ACC112 (cell line): Measurements from ENCODE around the gene ANKRD30A.

Experiments used
- H2AFZ ChIP-seq: fragments of 200-600 bp; sonication (generic); one replicate; pipeline ENCODE4 v1.6.0; 2017; ENCODE audit warnings: antibody characterized with exemption, low read length; ENCODE audit not compliant: unreplicated experiment
- H3K27ac ChIP-seq: fragments of 200-600 bp; sonication (generic); 2 replicates; pipeline ENCODE4 v1.5.1; 2014; ENCODE audit warnings: low read depth, mild to moderate bottlenecking, antibody characterized with exemption, low read length, moderate library complexity
- H3K27me3 ChIP-seq: fragments of 200-600 bp; sonication (generic); 2 replicates; pipeline ENCODE4 v1.6.1; 2014; ENCODE audit warnings: mild to moderate bottlenecking, antibody characterized with exemption, low read length, moderate library complexity, mixed read lengths; ENCODE audit not compliant: insufficient read depth
- H3K36me3 ChIP-seq: fragments of 200-600 bp; sonication (generic); 2 replicates; pipeline ENCODE4 v1.6.1; 2016; ENCODE audit warnings: mild to moderate bottlenecking, antibody characterized with exemption, low read length, moderate library complexity, mixed read lengths; ENCODE audit not compliant: insufficient read depth
- H3K4me1 ChIP-seq: fragments of 200-600 bp; sonication (generic); one replicate; pipeline ENCODE4 v1.6.1; 2016; ENCODE audit warnings: low read length, mixed read lengths; ENCODE audit not compliant: insufficient read depth, unreplicated experiment, control insufficient read depth
- H3K4me3 ChIP-seq: fragments of 200-600 bp; sonication (generic); 2 replicates; pipeline ENCODE4 v1.5.1; 2014; ENCODE audit warnings: mild to moderate bottlenecking, low read depth, low read length
- H3K79me2 ChIP-seq: fragments of 200-600 bp; sonication (generic); one replicate; pipeline ENCODE4 v1.6.0; 2016; ENCODE audit warnings: low read length; ENCODE audit not compliant: control insufficient read depth, unreplicated experiment, insufficient read depth

The ANKRD30A gene

GRCh38 chr10:37263304-37263703 lies 137.9 kb downstream of the ANKRD30A start:
- no peaks in the 10 kb centered on the region for H3K4me1 ChIP-seq
- H3K27ac ChIP-seq = no peak overlapping the region
- no peaks in the 10 kb centered on the region for H3K79me2 ChIP-seq
- no peaks in the 10 kb centered on the region for H3K27me3 ChIP-seq
- H3K36me3 ChIP-seq = no peaks in the 10 kb centered on the region
- no peak overlapping the region for H2AFZ ChIP-seq
- no peak overlapping the region for H3K4me3 ChIP-seq

DNA sequence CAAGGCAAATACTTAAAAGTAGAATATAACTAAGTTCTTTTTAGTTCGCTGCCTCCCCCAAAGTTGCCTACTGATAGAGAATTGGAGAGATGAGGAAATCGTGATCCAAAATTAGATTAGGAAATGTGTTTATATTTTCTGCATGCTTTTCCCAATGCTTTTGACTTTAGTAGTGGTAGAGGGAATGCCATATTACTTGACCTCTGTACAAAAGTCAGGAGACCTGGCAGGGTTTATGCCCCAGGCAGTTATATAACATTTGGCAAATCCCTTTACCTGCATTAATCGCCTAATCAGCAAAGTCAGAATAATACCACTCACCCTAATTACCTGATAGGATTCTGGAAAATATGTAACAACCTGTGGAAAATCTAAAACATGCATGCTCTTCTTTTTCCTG lies 142.9 kb downstream of the ANKRD30A start:
- H3K4me1 ChIP-seq = no peaks in the 10 kb centered on the region
- H3K27ac ChIP-seq = no peak overlapping the region
- H3K79me2 ChIP-seq = no peaks in the 10 kb centered on the region
- no peaks in the 10 kb centered on the region for H3K27me3 ChIP-seq
- H3K36me3 ChIP-seq = no peaks in the 10 kb centered on the region
- no peak overlapping the region for H3K4me3 ChIP-seq
- no peak overlapping the region for H2AFZ ChIP-seq

GRCh38 chr10:37269554-37270256 lies 144.3 kb downstream of the ANKRD30A start:
- Histone ChIP-seq H2AFZ (no peak overlapping the region), H3K36me3 (no peaks in the 10 kb centered on the region), H3K79me2 (no peaks in the 10 kb centered on the region), H3K27ac (no peak overlapping the region), H3K4me1 (no peaks in the 10 kb centered on the region), H3K27me3 (no peaks in the 10 kb centered on the region), H3K4me3 (no peak overlapping the region)

DNA sequence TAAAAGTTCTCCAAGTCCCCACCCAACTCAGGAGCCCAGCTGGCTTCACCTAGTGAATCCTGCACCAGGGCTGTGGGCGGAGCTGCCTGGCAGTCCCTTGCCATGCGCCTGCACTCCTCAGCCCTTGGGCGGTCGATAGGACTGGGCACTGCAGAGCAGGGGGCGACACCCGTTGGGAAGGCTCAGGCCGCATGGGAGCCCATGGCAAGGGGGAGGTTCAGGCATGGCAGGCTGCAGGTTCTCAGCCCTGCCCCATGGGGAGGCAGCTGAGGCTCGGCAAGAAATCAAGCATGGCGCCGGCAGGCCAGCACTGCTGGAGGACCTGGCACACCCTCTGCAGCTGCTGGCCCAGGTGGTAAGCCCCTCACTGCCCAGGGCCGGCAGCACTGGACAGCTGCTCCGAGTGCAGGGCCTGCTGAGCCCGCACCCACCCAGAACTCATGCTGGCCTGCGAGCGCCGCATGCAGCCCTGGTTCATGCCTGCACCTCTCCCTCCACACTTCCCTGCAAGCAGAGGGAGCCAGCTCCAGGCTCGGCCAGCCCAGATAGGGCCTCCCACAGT lies 149.9 kb downstream of the ANKRD30A start:
- Histone ChIP-seq H3K27ac (no peak overlapping the region), H3K27me3 (no peaks in the 10 kb centered on the region), H3K79me2 (no peaks in the 10 kb centered on the region), H2AFZ (no peak overlapping the region), H3K4me3 (no peak overlapping the region), H3K36me3 (no peaks in the 10 kb centered on the region), H3K4me1 (no peaks in the 10 kb centered on the region)

- Histone ChIP-seq H2AFZ (no peak overlapping the region), H3K27ac (no peak overlapping the region), H3K79me2 (no peaks in the 10 kb centered on the region), H3K27me3 (no peaks in the 10 kb centered on the region), H3K36me3 (no peaks in the 10 kb centered on the region), H3K4me3 (no peak overlapping the region), H3K4me1 (no peaks in the 10 kb centered on the region)
These were observed 159.7 kb downstream of the ANKRD30A start for GRCh38 chr10:37285063-37285462.

DNA sequence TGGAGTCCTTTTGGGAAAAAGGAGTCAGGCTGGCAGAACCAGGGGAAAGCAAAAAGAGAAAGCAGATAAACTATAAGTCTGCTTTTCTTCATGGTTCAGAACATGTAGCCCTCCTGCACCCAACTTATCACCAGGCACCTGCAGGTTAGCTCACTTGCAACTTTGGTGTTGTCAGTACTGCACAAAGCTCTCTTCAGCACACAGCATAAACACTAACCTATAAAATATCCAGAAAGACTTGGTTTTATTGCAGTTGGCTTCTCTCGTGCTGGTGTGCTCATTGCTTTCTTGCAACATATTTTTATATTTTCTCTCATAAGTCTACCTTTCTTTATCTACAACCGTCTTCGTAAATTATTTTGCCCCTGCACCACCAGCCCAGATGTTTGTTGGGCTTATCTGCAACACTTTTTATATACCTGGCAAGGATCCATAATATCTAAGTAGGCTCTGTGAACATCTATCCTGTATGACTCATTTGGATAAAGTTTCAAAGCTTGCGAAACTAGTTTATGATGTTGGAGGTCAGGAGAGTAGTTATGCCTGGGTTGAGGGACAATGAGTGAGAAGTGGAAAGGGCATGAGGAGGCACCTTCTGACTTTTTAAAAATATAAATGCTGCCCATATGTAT lies 164.6 kb downstream of the ANKRD30A start:
- Histone ChIP-seq H3K27ac (no peak overlapping the region), H3K36me3 (no peaks in the 10 kb centered on the region), H3K4me3 (no peak overlapping the region), H3K27me3 (no peaks in the 10 kb centered on the region), H3K79me2 (no peaks in the 10 kb centered on the region), H3K4me1 (no peaks in the 10 kb centered on the region), H2AFZ (no peak overlapping the region)

DNA sequence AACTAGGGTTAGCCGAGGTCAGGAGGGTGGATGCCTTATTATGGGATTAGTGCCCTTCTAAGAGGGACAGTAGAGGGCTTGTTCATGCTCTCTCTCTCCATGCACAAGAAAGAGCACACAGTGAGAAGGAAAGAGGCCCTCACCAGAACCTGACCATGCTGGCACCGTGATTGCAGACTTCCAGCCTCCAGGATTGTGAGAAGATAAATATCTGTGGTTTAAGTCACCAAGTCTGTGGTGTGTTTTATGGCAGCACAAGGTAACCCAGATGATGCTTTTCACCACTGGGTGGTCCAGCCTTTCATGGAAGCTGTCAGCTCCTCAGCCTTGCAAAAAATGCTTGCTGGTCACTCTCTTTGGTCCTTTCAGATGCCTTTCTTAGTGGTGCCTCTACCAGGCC lies 175.9 kb downstream of the ANKRD30A start:
- no peaks in the 10 kb centered on the region for H3K79me2 ChIP-seq
- H2AFZ ChIP-seq = no peak overlapping the region
- no peak overlapping the region for H3K27ac ChIP-seq
- no peaks in the 10 kb centered on the region for H3K36me3 ChIP-seq
- H3K4me3 ChIP-seq = no peak overlapping the region
- no peaks in the 10 kb centered on the region for H3K27me3 ChIP-seq
- no peaks in the 10 kb centered on the region for H3K4me1 ChIP-seq

DNA sequence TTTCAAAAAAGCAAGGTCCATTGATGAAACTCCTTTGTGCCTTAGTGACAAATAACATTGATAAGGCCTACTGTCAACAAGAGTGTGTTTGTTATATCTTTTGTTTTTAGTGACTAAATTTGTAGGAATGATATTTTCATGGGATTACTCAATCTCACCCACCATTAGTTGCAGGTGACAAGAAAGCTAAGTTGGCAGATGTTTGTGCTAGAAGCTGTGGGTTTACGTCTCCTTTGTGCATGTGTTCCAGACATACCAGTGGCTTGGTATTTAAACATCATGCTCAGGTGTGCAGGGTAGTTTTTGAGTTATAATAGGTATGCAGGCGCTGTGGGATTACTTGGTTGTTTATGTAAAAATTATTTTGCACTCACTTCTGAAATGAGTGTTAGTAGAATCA lies 178.6 kb downstream of the ANKRD30A start:
- no peaks in the 10 kb centered on the region for H3K79me2 ChIP-seq

DNA sequence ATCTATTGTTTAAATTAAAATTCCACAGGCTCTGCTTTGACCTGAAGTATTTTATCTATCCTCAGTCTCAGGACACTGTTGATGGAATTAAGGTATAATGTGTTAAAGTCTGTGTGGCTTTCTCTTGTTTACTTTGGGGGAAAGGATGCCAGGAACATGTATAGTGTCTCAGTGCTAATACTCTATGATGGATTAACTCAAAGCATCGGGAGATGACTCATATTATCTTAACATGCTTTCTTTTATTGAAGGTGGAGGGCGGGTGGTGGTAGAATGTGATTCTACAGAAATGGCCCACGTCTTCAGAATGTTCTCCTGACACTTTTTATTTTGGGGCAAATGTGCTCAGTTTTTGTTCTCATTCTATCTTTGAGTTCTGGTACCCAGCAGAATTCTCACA lies 189.0 kb downstream of the ANKRD30A start:
- no peak overlapping the region for H3K27ac ChIP-seq

More for the DNA sequence above, 178.6 kb downstream of the ANKRD30A start:
- Histone ChIP-seq H3K4me3 (no peak overlapping the region), H3K27me3 (no peaks in the 10 kb centered on the region), H3K27ac (no peak overlapping the region), H3K36me3 (no peaks in the 10 kb centered on the region), H2AFZ (no peak overlapping the region), H3K4me1 (no peaks in the 10 kb centered on the region)

GRCh38 chr10:37314862-37315261 lies 189.5 kb downstream of the ANKRD30A start:
- Histone ChIP-seq H3K79me2 (no peaks in the 10 kb centered on the region), H3K27ac (no peak overlapping the region), H3K4me3 (no peak overlapping the region), H3K36me3 (no peaks in the 10 kb centered on the region), H3K4me1 (no peaks in the 10 kb centered on the region), H2AFZ (no peak overlapping the region), H3K27me3 (no peaks in the 10 kb centered on the region)

More for the DNA sequence above, 189.0 kb downstream of the ANKRD30A start:
- Histone ChIP-seq H3K4me3 (no peak overlapping the region), H2AFZ (no peak overlapping the region), H3K36me3 (no peaks in the 10 kb centered on the region), H3K27me3 (no peaks in the 10 kb centered on the region), H3K79me2 (no peaks in the 10 kb centered on the region), H3K4me1 (no peaks in the 10 kb centered on the region)

DNA sequence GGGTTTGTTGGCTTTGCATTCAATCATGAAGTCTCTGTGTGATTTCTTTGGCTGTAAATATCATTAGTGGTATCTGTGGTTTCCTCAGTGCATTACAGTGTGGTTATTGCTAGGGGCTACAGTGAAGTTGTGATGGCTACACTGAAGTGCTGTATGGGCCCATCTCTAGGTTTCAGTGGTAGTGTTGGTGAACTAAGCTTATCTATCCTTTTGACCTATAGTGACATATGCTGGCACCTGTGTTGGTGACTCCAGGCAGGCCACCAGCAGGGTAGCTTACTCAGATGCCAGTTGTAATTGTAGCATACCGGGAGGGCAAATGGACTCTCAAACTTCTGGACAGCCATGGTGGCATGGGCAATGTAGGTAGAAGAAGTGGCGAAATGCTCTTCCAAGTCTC lies 219.0 kb downstream of the ANKRD30A start:
- Histone ChIP-seq H3K79me2 (no peaks in the 10 kb centered on the region), H3K4me1 (no peaks in the 10 kb centered on the region), H2AFZ (no peak overlapping the region), H3K36me3 (no peaks in the 10 kb centered on the region), H3K4me3 (no peak overlapping the region), H3K27me3 (no peaks in the 10 kb centered on the region), H3K27ac (no peak overlapping the region)
